T47D (cell line): ENCODE measurements around the gene USP32.
A peak's percentile ranks its signal among the peaks of the same experiment; 100 is the strongest.

Experiments used
- DNase-seq, 2 experiments: peaks; one replicate each; pipeline versions ENCODE4 v3.0.0 to v3.0.0-alpha.2; 2011 to 2012; ENCODE audit warnings: low read depth in 1 of 2, low spot score in 1 of 2
- JUND ChIP-seq: IDR thresholded peaks from 2 replicates; pipeline ENCODE4 v1.6.1; 2012; ENCODE audit warnings: low read depth
- in situ Hi-C: cut with HindIII; loops from 2 replicates; pipeline ENCODE4 v1.10.0; 2016; ENCODE audit warnings: low sequenced_read_pairs, low pct_unique_long_range_greater_than_20kb

The USP32 gene

DNA sequence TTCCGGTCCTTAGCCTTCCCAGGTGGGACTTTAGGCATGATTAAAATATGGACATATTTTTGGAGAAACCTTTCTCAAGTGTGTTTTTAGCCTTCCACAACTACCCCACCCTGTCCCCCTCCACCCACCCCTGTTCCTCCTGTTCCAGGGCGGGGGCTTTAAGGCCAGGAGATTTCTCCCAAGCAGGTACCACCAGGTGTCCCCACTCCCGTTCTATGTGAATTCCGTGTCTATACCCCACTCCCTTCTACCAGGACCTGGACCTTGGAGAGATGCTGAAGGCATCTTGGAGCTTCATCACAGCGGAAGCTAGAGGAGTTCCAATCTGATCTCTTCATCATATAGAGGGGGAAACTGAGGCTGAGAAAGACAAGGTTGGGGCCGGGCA lies 232.5 kb downstream of the USP32 start:
- in situ Hi-C loops, result no loop called here
- no peak for TF ChIP-seq JUND
- DNase-seq, result peak in 1 of 2 experiments; percentile 3

DNA sequence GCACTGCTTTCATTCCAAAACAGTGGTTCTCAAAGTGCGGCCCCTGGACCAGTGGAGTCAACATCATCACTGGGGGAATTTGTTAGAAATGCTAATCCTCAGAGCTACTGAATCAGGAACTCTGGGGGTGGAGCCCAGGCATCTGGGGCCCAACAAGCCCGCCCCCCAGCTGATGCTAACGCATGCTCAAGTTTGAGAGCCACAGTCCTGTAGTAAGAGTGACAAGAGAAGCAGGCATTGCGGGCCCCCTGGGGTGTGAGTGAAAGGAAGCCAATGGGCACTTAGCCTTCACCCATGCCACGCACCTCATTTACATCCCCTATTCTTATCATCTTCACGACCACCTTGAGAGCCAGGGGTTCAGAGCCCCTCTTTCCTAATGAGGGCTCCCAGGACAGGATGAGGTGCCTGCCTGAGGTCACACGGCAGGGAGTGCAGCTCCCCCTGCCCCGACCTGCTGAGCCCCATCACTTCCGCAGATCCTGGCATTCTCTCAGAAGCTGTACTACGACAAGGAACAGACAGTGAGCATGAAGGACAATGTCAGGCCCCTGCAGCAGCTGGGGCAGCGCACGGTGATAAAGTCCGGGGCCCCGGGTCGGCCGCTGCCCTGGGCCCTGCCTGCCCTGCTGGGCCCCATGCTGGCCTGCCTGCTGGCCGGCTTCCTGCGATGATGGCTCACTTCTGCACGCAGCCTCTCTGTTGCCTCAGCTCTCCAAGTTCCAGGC lies 233.0 kb downstream of the USP32 start:
- in situ Hi-C loops, result no loop called here
- no peak for TF ChIP-seq JUND
- DNase-seq, result peak in 1 of 2 experiments; percentile 7

DNA sequence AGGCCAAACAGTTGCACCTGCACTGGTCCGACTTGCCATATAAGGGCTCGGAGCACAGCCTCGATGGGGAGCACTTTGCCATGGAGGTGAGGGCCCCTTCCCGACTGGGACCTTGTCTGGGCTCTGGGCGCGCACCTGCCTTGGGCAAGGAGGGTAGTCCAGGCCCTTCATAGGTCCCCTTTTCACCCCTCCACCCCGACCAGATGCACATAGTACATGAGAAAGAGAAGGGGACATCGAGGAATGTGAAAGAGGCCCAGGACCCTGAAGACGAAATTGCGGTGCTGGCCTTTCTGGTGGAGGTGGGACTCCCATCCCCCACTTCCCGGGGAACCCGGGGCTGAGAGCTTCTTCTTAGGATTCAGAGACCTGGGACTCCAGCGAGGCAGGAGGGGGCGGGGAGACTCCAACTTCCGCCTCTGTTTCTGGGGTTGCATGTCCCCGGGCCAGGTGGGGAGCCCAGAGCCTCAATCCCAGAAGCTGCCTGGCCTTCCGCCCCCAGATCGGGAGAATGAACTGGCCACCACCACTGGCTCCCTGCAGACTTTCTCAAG lies 234.4 kb downstream of the USP32 start:
- in situ Hi-C loops, result no loop called here
- DNase-seq, result no peak
- TF ChIP-seq JUND, result no peak

DNA sequence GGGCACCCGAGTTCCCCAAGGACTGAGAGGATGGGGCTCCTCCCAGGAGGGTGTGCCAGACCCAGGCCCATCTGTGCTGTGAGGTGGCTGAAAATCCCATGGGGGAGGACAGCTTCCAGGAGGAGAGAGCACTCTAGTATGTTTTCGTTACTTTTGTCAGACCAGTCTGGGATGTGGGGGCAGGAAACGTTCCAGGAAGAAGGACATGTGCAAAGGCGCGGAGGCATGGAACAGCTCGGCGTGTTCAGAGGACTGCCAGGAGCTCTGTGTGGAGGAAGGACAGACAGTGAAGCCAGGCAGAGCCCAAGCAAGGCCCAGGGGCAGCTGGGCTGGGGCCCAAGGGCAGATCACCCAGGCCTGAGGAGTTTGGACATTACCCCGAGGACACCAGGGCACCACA lies 235.2 kb downstream of the USP32 start:
- in situ Hi-C loops, result no loop called here
- no peak for TF ChIP-seq JUND
- no peak for DNase-seq

DNA sequence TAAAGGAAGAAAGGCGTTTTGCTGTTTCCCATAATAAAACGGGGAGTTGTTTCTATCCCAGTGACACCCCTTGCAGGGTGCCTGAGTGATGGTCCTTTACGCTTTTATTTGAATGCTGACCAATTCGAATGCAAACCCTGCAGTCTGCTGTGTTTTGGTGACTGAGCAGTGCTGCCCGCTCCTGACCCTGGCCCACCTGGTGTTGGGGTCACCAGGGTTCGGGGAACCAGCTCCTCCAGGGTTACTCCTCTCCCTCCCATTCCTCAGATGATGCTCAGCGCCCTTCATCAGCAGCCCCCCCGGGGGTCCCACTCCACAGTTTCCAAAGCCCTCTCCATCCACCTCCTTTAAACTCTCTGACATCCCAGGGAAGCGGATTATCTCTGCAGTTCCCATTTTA lies 236.1 kb downstream of the USP32 start:
- no peak for DNase-seq
- TF ChIP-seq JUND, result no peak
- in situ Hi-C loops, result no loop called here

DNA sequence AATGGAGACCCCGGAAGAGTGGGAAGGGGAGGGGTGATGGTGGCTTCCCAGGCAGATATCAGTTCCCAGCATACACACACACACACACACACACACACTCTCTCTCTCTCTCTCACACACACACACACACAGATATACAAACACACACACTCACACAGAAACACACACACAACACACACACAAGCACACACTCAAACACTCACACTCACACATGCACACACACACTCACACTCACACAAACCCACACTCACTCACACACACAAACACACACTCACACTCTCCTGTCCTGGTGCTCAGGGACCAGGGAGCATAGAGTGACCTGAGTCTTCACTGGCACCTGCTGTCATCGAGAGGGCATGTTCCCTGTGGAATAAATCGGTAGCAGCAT lies 236.5 kb downstream of the USP32 start:
- TF ChIP-seq JUND, result no peak
- DNase-seq, result no peak
- in situ Hi-C loops, result no loop called here

DNA sequence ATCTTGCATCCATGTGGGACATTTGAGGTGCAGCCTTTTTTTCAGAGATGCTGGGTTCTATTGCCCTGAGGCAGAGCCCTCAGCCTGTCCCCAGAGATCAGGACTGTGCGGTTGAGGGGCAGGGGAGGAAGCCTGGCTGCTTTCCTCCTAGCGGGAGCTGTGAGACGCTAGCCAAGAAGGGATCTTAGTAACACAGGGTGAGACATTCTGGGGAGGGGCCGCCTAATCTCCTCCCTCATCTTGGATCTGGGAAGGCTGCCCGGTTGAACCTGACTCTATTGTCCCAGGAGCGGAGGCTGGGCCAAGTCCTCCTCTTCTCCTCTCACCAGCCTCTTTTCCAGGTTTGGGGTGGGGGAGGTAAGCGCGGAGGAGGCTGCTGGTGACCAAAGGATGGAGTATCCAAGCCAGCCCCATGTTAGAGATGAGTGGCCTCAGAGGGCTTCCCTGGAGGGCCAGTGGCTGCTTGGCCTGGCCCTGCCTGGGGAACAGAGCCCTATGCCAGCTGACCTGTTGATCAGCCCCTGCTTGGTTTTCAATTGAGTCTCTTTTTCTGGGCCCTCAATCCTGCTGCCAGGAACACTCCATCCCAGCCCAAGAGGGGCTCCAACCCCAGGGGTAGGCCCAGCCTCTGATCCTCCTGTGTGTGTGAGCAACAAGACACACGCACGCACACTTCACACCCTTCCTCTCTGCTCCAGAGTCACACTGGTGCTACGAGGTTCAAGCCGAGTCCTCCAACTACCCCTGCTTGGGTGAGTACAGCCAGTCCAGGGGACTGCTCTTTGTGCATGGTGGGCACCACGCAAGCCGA lies 237.1 kb downstream of the USP32 start:
- no peak for DNase-seq
- TF ChIP-seq JUND, result no peak
- in situ Hi-C loops, result no loop called here

DNA sequence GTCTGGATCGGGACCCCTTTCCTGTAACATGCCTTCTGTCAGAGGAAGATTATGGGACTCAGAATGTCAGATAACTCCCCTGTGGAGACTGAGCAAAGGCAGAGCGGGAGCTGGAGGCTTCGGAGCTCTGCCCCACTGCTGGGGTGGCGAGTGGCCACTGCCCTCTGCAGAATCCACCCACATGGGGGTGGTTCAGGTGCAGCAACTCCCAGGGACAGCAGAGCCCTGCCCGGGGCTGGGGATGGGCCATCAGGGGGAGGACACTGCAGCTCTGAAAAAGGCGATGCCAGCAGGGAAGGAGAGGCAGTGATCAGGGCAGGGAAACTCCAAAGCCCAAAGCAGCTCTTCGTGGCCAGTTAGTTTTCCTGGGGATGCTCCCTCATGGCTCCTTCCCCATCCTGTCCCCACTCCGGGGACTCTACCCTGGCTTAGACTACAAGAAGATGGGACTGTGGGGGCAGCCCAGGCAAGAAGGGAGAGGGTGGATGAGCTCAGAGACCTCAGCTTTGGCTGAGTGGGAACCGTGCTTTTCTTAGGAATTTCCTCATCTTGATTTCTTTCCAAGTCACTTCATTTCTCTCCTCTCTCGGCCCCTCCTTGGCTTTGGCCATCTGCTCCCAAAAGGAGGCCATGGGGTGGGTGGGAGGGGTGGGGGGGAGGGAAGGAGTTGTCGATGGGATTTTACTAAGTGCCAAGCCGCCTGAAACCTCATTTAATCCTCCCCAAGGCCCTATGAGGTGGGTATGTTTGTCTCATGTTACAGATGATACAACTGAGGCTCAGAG lies 238.1 kb downstream of the USP32 start:
- in situ Hi-C loops, result no loop called here
- no peak for DNase-seq
- TF ChIP-seq JUND, result no peak

DNA sequence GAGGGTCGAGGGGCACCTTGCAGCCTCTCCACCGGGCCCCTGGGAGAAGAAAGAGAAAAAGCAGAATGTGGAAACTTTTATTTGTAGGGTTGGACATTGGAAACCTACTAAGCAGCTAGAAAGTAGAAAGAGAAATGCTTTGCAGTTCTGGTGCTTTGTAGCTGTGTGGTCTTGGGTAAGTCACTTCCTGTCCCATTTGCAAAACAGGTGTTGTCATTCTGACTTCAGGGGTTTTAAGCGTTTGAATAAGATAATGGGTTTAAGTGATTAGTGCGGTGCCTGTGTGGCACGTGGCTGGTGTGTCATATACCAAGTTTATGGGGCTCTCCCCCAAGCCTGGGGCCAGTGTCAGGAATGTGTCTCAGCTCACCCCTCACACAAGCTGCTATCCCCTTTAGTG lies 240.6 kb downstream of the USP32 start:
- in situ Hi-C loops, result no loop called here
- DNase-seq, result no peak

DNA sequence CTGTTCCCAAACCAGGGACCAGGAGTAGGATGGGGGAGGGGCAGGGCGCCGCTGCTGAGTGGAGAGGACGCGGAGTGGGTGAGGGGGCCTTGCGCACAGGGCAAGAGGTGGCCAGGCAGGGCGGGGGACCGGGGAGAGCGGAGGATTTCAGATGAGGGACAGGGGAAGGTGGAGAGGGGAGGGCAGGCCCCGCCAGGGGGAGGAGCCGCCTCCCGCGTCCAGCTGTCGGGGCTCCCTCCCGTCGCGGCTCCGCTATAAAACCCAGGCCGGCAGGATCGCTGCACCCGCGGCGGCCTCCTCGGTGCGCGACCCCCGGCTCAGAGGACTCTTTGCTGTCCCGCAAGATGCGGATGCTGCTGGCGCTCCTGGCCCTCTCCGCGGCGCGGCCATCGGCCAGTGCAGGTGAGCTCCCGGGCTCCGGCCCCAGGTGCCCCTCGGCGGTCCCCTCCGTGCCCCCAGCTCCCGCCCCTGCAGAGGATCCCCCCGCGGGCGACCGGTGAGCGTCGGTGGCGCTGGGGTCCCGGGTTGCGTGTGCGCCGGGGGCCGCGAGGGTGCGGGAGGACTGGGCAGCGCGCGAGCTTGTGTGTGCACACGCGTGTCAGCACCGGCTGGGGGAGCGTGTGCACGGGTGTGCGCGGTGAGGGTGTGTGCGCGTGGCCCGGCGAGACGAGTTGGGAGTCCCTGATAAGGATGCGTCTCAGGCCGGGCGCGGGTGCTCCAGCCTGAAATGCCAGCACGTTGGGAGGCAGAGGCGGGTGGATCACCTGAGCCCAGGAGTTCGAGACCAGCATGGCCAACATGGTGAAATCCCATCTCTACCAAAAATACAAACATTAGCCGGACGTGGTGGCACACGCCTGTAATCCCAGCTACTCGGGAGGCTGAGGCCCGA lies 242.0 kb downstream of the USP32 start, which contains the start of gene CA4:
Gene CA4, plus strand, starts transcription at position 283 of the 892 bp plus-strand sequence. Its CDS starts 62 bp downstream, at position 345.
- in situ Hi-C loops, result no loop called here
- no peak for TF ChIP-seq JUND
- DNase-seq, result no peak

More for the DNA sequence above, 240.6 kb downstream of the USP32 start:
- TF ChIP-seq JUND, result no peak

DNA sequence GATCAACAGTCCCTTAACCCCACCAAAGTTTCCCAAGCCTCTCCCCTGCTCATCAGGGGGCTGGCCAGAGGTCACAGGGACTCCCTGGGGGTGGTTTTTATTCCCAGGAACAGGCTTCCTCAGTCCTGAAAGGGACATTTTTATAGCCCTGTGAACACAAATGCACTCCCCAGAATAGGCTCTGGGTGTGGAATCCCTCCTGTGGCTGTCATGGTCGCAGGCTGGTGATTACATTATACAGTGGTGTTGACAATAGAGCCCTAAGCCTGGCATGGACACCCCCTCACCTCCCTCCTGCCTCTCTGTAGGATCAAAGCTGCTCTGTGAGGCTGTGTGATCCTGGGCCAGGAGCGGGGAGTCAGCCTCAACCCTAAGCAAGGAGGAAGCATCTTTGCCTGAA lies 243.6 kb downstream of the USP32 start:
- DNase-seq, result no peak
- no peak for TF ChIP-seq JUND
- in situ Hi-C loops, result no loop called here
